PC-9 (cell line): Measurements from ENCODE around the gene SP3. TPM values are rescaled to one million over a fixed set of nuclear protein-coding genes. Genes with fewer than 3 reads are reported as not detected.

Experiments
- BruUV-seq: library from RNA; stranded (reverse); fragments of 400-500 nt; replicated peaks from 2 replicates; lab custom pipeline; 2021; lab: Mats Ljungman, UMichigan
- CTCF ChIA-PET: fragments of 300-600 bp; sonication (Branson Sonifier 250); formaldehyde crosslinking; loops from one replicate; lab custom pipeline; 2022; ENCODE audit warnings: antibody characterized with exemption; lab: Charles Lee
- POLR2A ChIA-PET: fragments of 300-600 bp; sonication (Branson Sonifier 250); formaldehyde crosslinking; loops from one replicate; lab custom pipeline; 2022; ENCODE audit warnings: antibody characterized with exemption; ENCODE audit not compliant: unreplicated experiment; lab: Charles Lee
- DNase-seq, 2 experiments: peaks; one replicate each; pipeline versions ENCODE4 v3.0.0 to v3.0.0-alpha.2; 2015 to 2022; ENCODE audit warnings: mixed read lengths in 1 of 2
- H2AFZ ChIP-seq: fragments of 200-600 bp; sonication (generic); 2 replicates; pipeline ENCODE4 v1.8.1; 2017; ENCODE audit warnings: antibody characterized with exemption
- H3F3A ChIP-seq: fragments of 200-600 bp; sonication (generic); 2 replicates; pipeline ENCODE4 v1.8.1; 2017; ENCODE audit warnings: antibody characterized with exemption, mild to moderate bottlenecking, low read depth; ENCODE audit not compliant: insufficient read depth
- H3K27ac ChIP-seq: fragments of 200-600 bp; sonication (generic); 2 replicates; pipeline ENCODE4 v1.6.1; 2016; ENCODE audit warnings: mixed run types
- H3K27me3 ChIP-seq: fragments of 200-600 bp; sonication (generic); 2 replicates; pipeline ENCODE4 v1.6.1; 2016; ENCODE audit warnings: low read depth, mixed run types; ENCODE audit not compliant: insufficient read depth
- H3K36me3 ChIP-seq: fragments of 200-600 bp; sonication (generic); 2 replicates; pipeline ENCODE4 v1.6.1; 2016; ENCODE audit warnings: low read depth, mixed run types
- H3K4me1 ChIP-seq: fragments of 200-600 bp; sonication (generic); replicated peaks from 2 replicates; pipeline ENCODE4 v1.6.1; 2016; ENCODE audit warnings: mixed run types; ENCODE audit not compliant: insufficient read depth
- H3K4me2 ChIP-seq: fragments of 200-600 bp; sonication (generic); 2 replicates; pipeline ENCODE4 v1.6.1; 2017; ENCODE audit warnings: mixed run types
- H3K4me3 ChIP-seq: fragments of 200-600 bp; sonication (generic); 2 replicates; pipeline ENCODE4 v1.6.1; 2016; ENCODE audit warnings: mixed run types
- H3K79me2 ChIP-seq: fragments of 200-600 bp; sonication (generic); 2 replicates; pipeline ENCODE4 v1.6.1; 2017; ENCODE audit warnings: low read depth, mixed run types
- H3K9me2 ChIP-seq: fragments of 200-600 bp; sonication (generic); 2 replicates; pipeline ENCODE4 v1.8.1; 2017; ENCODE audit warnings: mild to moderate bottlenecking; ENCODE audit not compliant: insufficient read depth
- H3K9me3 ChIP-seq: fragments of 200-600 bp; sonication (generic); 2 replicates; pipeline ENCODE4 v1.8.1; 2016; ENCODE audit warnings: low read depth; ENCODE audit not compliant: insufficient read depth
- H4K20me1 ChIP-seq: fragments of 200-600 bp; sonication (generic); 2 replicates; pipeline ENCODE4 v1.8.1; 2017; ENCODE audit not compliant: insufficient read depth
- CTCF ChIP-seq: fragments of 200-600 bp; sonication (generic); conservative IDR thresholded peaks from 2 replicates; pipeline ENCODE4 v1.6.1; 2017; ENCODE audit warnings: mixed run types, antibody characterized with exemption, mild to moderate bottlenecking, moderate library complexity
- EZH2 ChIP-seq: fragments of 200-600 bp; sonication (generic); IDR thresholded peaks from 2 replicates; pipeline ENCODE4 v1.8.0; 2017; ENCODE audit warnings: antibody characterized with exemption, low read depth
- intact Hi-C: fragments of 100-400 bp; cut with micrococcal nuclease; formaldehyde crosslinking; loops from one replicate; pipeline ENCODE4 v1.10.0; 2022; ENCODE audit not compliant: unreplicated experiment
- total RNA-seq: library from RNA; stranded (reverse); gene quantifications from 2 replicates; pipeline ENCODE4 v1.2.3, GENCODE V29; 2021

Gene SP3
- total RNA-seq, 1 experiment from 2014 or later: 127 TPM

GRCh38 chr2:173929441-173929840 lies 35.7 kb downstream of the SP3 start:
- H3K27ac ChIP-seq: no peak overlapping the region
- intact Hi-C loops: no loop called here
- peaks cover under 1% of the 10 kb centered on the region; the same call in 1 of the 2 replicates for H3K4me1 ChIP-seq
- H3K9me2 ChIP-seq: no peaks in the 10 kb centered on the region
- H3K9me3 ChIP-seq: no peaks in the 10 kb centered on the region
- peaks cover 17% of the 10 kb centered on the region for H3F3A ChIP-seq
- peaks cover 6% of the 10 kb centered on the region; the same call in 1 of the 2 replicates for H3K36me3 ChIP-seq
- H3K4me2 ChIP-seq: no peak overlapping the region
- TF ChIP-seq CTCF: no peak
- no peak for TF ChIP-seq EZH2
- peaks cover 93% of the 10 kb centered on the region for H3K79me2 ChIP-seq
- no peak overlapping the region for H2AFZ ChIP-seq
- POLR2A ChIA-PET: no interaction called here
- DNase-seq: no peak
- no peaks in the 10 kb centered on the region for H3K27me3 ChIP-seq
- CTCF ChIA-PET: no interaction called here
- H3K4me3 ChIP-seq: no peak overlapping the region
- no TSS peak for BruUV-seq
- H4K20me1 ChIP-seq: peaks cover 17% of the 10 kb centered on the region

DNA sequence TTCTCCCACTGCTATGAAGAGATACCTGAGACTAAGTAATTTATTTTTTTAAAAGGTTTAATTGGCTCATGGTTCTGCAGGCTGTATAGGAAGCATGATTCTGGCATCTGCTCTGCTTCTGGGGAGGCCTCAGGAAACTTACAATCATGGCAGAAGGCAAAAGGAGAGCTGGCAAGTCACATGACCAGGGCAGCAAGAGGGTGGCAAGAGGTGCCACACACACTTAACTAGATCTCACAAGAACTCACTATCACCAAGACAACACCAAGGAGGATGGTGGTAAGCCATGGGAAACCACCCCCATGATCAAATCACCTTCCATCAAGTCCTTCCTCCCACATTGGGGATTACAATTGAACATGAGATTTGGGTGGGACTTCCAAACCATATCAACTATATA lies 38.3 kb downstream of the SP3 start:
- Histone ChIP-seq H3K4me2 (no peak overlapping the region), H3K27ac (no peak overlapping the region), H3F3A (peaks cover 14% of the 10 kb centered on the region), H3K9me3 (no peaks in the 10 kb centered on the region), H3K4me3 (no peak overlapping the region), H3K36me3 (peaks cover 13% of the 10 kb centered on the region; the same call in 1 of the 2 replicates), H4K20me1 (peaks cover 32% of the 10 kb centered on the region), H3K9me2 (no peaks in the 10 kb centered on the region), H3K4me1 (no peaks in the 10 kb centered on the region), H2AFZ (no peak overlapping the region), H3K79me2 (peaks cover 93% of the 10 kb centered on the region), H3K27me3 (no peaks in the 10 kb centered on the region)
- TF ChIP-seq CTCF (no peak), EZH2 (no peak)
- no TSS peak for BruUV-seq
- DNase-seq: no peak
- CTCF ChIA-PET: interaction anchor here (0.7 kb wide), 1 partner anchor 101 kb away, joined by 5 read pairs; no protein-coding TSS in a partner anchor
- POLR2A ChIA-PET: no interaction called here
- intact Hi-C loops: no loop called here

- H3K9me2 ChIP-seq: no peaks in the 10 kb centered on the region
- H3K9me3 ChIP-seq: no peaks in the 10 kb centered on the region
- no peak overlapping the region for H2AFZ ChIP-seq
- H3K4me2 ChIP-seq: no peak overlapping the region
- CTCF ChIA-PET: no interaction called here
- no peaks in the 10 kb centered on the region for H3K4me1 ChIP-seq
- DNase-seq: no peak
- TF ChIP-seq CTCF (no peak), EZH2 (no peak)
- H3F3A ChIP-seq: peaks cover 14% of the 10 kb centered on the region
- no peak overlapping the region for H3K4me3 ChIP-seq
- peaks cover 86% of the 10 kb centered on the region for H3K79me2 ChIP-seq
- peaks cover 18% of the 10 kb centered on the region; the same call in 1 of the 2 replicates for H3K36me3 ChIP-seq
- POLR2A ChIA-PET: no interaction called here
- no TSS peak for BruUV-seq
- H3K27me3 ChIP-seq: no peaks in the 10 kb centered on the region
- intact Hi-C loops: no loop called here
- H3K27ac ChIP-seq: no peak overlapping the region
- peaks cover 36% of the 10 kb centered on the region for H4K20me1 ChIP-seq
These were observed 40.9 kb downstream of the SP3 start for GRCh38 chr2:173924285-173924684.
